ENCODE data around the gene SOCS7.

DNA sequence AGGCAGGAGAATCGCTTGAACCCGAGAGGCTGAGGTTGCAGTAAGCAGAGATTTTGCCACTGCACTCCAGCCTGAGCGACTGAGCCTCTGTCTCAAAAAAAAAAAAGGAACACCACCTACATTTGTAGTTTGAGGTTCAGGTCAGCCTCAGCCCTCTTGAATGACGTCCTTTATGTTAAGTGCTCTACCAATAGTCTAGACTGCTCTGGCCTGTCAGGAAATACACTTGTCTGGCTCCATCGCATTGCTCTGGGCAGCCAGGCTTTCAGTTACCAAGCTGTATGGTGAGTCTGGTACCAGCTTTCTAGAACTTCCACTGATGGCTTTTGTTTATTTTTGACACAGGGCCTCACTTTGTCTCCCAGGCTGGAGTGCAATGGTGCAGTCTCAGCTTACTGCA lies 11.4 kb downstream of the SOCS7 start:
- TF ChIP-seq FOXA1 (IDR thresholded peaks at IDR 0.05) (no peak), HNF4A (conservative IDR thresholded peaks at IDR 0.05) (no peak), RAD21 (IDR thresholded peaks at IDR 0.05) (no peak), SP1 (IDR thresholded peaks at IDR 0.05) (no peak), JUND (IDR thresholded peaks at IDR 0.05) (no peak), GABPA (IDR thresholded peaks at IDR 0.05 in 1 of 2, conservative IDR thresholded peaks at IDR 0.05 in 1 of 2) (no peak), EGR1 (IDR thresholded peaks at IDR 0.05; ENCODE audit: low read depth in 2 of 2) (no peak), RXRA (IDR thresholded peaks at IDR 0.05) (no peak), YY1 (IDR thresholded peaks at IDR 0.05) (no peak), TAF1 (conservative IDR thresholded peaks at IDR 0.05) (no peak)
- TF ChIP-seq, protein P1, sequence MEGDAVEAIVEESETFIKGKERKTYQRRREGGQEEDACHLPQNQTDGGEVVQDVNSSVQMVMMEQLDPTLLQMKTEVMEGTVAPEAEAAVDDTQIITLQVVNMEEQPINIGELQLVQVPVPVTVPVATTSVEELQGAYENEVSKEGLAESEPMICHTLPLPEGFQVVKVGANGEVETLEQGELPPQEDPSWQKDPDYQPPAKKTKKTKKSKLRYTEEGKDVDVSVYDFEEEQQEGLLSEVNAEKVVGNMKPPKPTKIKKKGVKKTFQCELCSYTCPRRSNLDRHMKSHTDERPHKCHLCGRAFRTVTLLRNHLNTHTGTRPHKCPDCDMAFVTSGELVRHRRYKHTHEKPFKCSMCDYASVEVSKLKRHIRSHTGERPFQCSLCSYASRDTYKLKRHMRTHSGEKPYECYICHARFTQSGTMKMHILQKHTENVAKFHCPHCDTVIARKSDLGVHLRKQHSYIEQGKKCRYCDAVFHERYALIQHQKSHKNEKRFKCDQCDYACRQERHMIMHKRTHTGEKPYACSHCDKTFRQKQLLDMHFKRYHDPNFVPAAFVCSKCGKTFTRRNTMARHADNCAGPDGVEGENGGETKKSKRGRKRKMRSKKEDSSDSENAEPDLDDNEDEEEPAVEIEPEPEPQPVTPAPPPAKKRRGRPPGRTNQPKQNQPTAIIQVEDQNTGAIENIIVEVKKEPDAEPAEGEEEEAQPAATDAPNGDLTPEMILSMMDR (IDR thresholded peaks at IDR 0.05; ENCODE audit: low read depth, low read length, missing input control) = no peak
- TF ChIP-seq, protein P2, sequence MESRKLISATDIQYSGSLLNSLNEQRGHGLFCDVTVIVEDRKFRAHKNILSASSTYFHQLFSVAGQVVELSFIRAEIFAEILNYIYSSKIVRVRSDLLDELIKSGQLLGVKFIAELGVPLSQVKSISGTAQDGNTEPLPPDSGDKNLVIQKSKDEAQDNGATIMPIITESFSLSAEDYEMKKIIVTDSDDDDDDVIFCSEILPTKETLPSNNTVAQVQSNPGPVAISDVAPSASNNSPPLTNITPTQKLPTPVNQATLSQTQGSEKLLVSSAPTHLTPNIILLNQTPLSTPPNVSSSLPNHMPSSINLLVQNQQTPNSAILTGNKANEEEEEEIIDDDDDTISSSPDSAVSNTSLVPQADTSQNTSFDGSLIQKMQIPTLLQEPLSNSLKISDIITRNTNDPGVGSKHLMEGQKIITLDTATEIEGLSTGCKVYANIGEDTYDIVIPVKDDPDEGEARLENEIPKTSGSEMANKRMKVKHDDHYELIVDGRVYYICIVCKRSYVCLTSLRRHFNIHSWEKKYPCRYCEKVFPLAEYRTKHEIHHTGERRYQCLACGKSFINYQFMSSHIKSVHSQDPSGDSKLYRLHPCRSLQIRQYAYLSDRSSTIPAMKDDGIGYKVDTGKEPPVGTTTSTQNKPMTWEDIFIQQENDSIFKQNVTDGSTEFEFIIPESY (IDR thresholded peaks at IDR 0.05) = no peak
- TF ChIP-seq, protein P3, sequence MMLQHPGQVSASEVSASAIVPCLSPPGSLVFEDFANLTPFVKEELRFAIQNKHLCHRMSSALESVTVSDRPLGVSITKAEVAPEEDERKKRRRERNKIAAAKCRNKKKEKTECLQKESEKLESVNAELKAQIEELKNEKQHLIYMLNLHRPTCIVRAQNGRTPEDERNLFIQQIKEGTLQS (IDR thresholded peaks at IDR 0.05) = no peak
- TF ChIP-seq, protein P4, sequence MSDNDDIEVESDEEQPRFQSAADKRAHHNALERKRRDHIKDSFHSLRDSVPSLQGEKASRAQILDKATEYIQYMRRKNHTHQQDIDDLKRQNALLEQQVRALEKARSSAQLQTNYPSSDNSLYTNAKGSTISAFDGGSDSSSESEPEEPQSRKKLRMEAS (IDR thresholded peaks at IDR 0.05) = no peak
